Cardiac muscle cell (in vitro differentiated cells and primary cell): ENCODE measurements around the gene CACNG4. TPM values are rescaled to one million over a fixed set of nuclear protein-coding genes. Genes with fewer than 3 reads are reported as not detected.

Experiments used
- DNase-seq, 2 donors: peaks; one replicate each; pipeline versions ENCODE4 v3.0.0 to v3.0.0-alpha.2; 2010 to 2017; ENCODE audit warnings: low read depth in 1 of 2, low spot score in 1 of 2
- H3K27ac ChIP-seq: fragments of 200-600 bp; sonication (generic); 2 replicates; pipeline ENCODE4 v1.5.1; 2016
- H3K27me3 ChIP-seq: fragments of 200-600 bp; sonication (generic); 2 replicates; pipeline ENCODE4 v1.6.0; 2016; ENCODE audit warnings: control low read depth
- H3K36me3 ChIP-seq: fragments of 200-600 bp; sonication (generic); 2 replicates; pipeline ENCODE4 v1.5.1; 2016; ENCODE audit warnings: control low read depth
- H3K4me1 ChIP-seq: fragments of 200-600 bp; sonication (generic); 2 replicates; pipeline ENCODE4 v1.8.1; 2017; ENCODE audit warnings: low read depth, mild to moderate bottlenecking, mixed run types
- H3K4me3 ChIP-seq: fragments of 200-600 bp; sonication (generic); 2 replicates; pipeline ENCODE4 v1.5.1; 2016; ENCODE audit warnings: mild to moderate bottlenecking
- H3K9me3 ChIP-seq: fragments of 200-600 bp; sonication (generic); 2 replicates; pipeline ENCODE4 v1.5.1; 2017; ENCODE audit warnings: low read depth, mild to moderate bottlenecking, control low read depth
- polyA plus RNA-seq: library from polyadenylated mRNA; unstranded; fragments of >200 nt; fragmentation: Nextera tagmentation; extraction: Ambion mirVana; gene quantifications from 2 replicates; pipeline ENCODE4 v1.2.1, GENCODE V29; 2016
- total RNA-seq: library from RNA; depleted of rRNA; stranded (reverse); fragments of >200 nt; gene quantifications from 2 replicates; pipeline ENCODE4 v1.2.3, GENCODE V29; 2016
- TF ChIP-seq, protein P1 (sequence below): IDR thresholded peaks from 2 replicates; pipeline ENCODE4 v1.5.1; 2012; ENCODE audit warnings: low read depth, mild to moderate bottlenecking, low read length

CACNG4 gene
- total and polyA plus RNA-seq, 2 experiments from 2014 or later = 1.2 TPM

GRCh38 chr17:66957343-66957742 is 7.2 kb upstream of the CACNG4 start:
- Histone ChIP-seq H3K27ac (no peak overlapping the region), H3K9me3 (no peaks in the 10 kb centered on the region), H3K4me1 (no peaks in the 10 kb centered on the region), H3K36me3 (no peaks in the 10 kb centered on the region), H3K27me3 (peaks cover 22% of the 10 kb centered on the region), H3K4me3 (no peak overlapping the region)
- TF ChIP-seq, protein P1, sequence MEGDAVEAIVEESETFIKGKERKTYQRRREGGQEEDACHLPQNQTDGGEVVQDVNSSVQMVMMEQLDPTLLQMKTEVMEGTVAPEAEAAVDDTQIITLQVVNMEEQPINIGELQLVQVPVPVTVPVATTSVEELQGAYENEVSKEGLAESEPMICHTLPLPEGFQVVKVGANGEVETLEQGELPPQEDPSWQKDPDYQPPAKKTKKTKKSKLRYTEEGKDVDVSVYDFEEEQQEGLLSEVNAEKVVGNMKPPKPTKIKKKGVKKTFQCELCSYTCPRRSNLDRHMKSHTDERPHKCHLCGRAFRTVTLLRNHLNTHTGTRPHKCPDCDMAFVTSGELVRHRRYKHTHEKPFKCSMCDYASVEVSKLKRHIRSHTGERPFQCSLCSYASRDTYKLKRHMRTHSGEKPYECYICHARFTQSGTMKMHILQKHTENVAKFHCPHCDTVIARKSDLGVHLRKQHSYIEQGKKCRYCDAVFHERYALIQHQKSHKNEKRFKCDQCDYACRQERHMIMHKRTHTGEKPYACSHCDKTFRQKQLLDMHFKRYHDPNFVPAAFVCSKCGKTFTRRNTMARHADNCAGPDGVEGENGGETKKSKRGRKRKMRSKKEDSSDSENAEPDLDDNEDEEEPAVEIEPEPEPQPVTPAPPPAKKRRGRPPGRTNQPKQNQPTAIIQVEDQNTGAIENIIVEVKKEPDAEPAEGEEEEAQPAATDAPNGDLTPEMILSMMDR = no peak
- DNase-seq = no peak

GRCh38 chr17:66957951-66958579 is 6.4 kb upstream of the CACNG4 start:
- Histone ChIP-seq H3K9me3 (no peaks in the 10 kb centered on the region), H3K36me3 (no peaks in the 10 kb centered on the region), H3K4me3 (no peak overlapping the region), H3K27me3 (peaks cover 29% of the 10 kb centered on the region), H3K4me1 (no peaks in the 10 kb centered on the region), H3K27ac (no peak overlapping the region)
- TF ChIP-seq, protein P1 = no peak
- DNase-seq = no peak

DNA sequence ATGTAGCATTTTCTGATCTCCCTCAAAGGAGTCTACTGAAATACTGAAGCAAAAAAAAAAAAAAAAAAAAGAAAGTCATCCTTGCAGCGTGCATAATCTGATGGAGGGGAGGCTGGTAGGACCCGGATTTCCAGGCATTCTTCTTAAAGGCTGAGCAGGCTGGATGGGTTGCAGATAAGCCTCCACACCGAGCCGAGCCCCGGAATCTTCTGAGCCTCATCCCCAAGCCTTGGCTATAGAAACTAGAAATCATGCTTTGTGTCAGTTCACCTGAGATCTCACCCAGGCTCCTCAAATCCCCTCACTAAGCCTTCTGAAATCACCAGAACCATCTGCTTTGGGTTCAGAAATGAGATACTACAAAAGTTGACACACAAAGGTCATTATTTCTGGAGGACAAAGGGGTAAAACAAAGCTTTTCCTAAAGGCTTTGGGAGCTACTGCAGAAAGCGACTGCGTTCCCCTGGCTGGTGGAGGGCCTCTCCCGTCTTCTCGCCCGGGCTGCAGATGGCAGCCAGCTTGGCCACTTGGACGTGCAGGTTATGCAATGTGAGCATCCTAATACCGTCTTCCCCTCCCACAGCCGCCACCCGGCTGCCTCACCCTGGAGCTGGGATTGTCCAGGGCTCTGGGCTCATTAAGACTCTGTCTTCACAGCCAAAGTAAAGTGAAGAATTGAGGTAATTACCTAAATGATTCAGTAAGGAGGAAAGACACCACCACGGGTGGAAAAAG is 4.7 kb upstream of the CACNG4 start:
- H3K27ac ChIP-seq = no peak overlapping the region
- peaks cover 44% of the 10 kb centered on the region for H3K27me3 ChIP-seq
- no peaks in the 10 kb centered on the region for H3K4me1 ChIP-seq
- TF ChIP-seq, protein P1 = no peak
- no peaks in the 10 kb centered on the region for H3K36me3 ChIP-seq
- no peak overlapping the region for H3K4me3 ChIP-seq
- H3K9me3 ChIP-seq = no peaks in the 10 kb centered on the region
- no peak for DNase-seq

DNA sequence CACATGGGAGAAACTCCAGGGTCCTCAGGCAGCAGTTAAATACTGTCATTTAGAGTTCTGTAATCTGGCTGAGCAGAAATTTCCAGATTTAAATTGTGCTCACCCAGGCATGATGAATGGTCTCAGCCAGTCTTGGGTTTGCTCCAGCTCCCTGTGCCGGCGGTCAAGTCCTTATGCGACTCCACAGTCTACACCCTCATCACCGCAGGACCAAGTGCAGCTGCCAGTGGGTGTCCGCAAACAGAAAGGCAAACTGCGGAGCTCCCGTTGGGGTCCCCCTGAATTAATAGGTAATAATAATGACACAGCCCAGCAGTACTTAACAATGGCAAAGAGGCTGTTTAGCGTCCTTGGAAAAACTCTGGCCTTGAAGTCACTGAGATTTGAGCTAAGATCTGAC is 3.9 kb upstream of the CACNG4 start:
- Histone ChIP-seq H3K36me3 (no peaks in the 10 kb centered on the region), H3K4me1 (no peaks in the 10 kb centered on the region), H3K9me3 (no peaks in the 10 kb centered on the region), H3K27me3 (peaks cover 52% of the 10 kb centered on the region), H3K27ac (no peak overlapping the region), H3K4me3 (no peak overlapping the region)
- TF ChIP-seq, protein P1 = no peak
- DNase-seq = no peak

- DNase-seq = no peak
- no peak overlapping the region for H3K4me3 ChIP-seq
- no peak overlapping the region for H3K27ac ChIP-seq
- H3K27me3 ChIP-seq = peaks cover 78% of the 10 kb centered on the region
- H3K4me1 ChIP-seq = peaks cover 7% of the 10 kb centered on the region
- H3K9me3 ChIP-seq = no peaks in the 10 kb centered on the region
- TF ChIP-seq, protein P1 = no peak
- no peaks in the 10 kb centered on the region for H3K36me3 ChIP-seq
Observed at GRCh38 chr17:66963521-66963908, 992 bp upstream of the CACNG4 start.
